Astrocyte (in vitro differentiated cells and primary cell): ENCODE measurements around the gene ASB1. TPM values are rescaled to one million over a fixed set of nuclear protein-coding genes. Genes with fewer than 3 reads are reported as not detected.
A peak's percentile ranks its signal among the peaks of the same experiment; 100 is the strongest.

ENCODE experiments used
- DNase-seq: peaks from one replicate; pipeline ENCODE4 v3.0.0-alpha.2; 2010; ENCODE audit warnings: low read depth
- FAIRE-seq: peaks from 2 replicates; lab custom pipeline; 2011; peaks lifted over from hg19 to GRCh38; lab: Jason Lieb, UNC
- H2AFZ ChIP-seq: 2 replicates; pipeline ENCODE4 v1.6.0; 2012; ENCODE audit warnings: low read depth, low read length, inconsistent platforms
- H3K27ac ChIP-seq: 2 replicates; pipeline ENCODE4 v1.5.1; 2011; ENCODE audit warnings: low read depth, low read length, inconsistent platforms
- H3K27me3 ChIP-seq: 2 replicates; pipeline ENCODE4 v1.6.0; 2011; ENCODE audit warnings: low read length, inconsistent platforms; ENCODE audit not compliant: insufficient read depth
- H3K36me3 ChIP-seq: 2 replicates; pipeline ENCODE4 v1.5.1; 2011; ENCODE audit warnings: low read length, inconsistent platforms; ENCODE audit not compliant: insufficient read depth
- H3K4me1 ChIP-seq: 2 replicates; pipeline ENCODE4 v1.5.1; 2011; ENCODE audit warnings: low read length, inconsistent platforms; ENCODE audit not compliant: insufficient read depth
- H3K4me2 ChIP-seq: 2 replicates; pipeline ENCODE4 v1.6.0; 2012; ENCODE audit warnings: low read length, inconsistent platforms
- H3K4me3 ChIP-seq: 2 replicates; pipeline ENCODE4 v1.5.1; 2011; ENCODE audit warnings: low read depth, mild to moderate bottlenecking, low read length, inconsistent platforms; ENCODE audit not compliant: insufficient read depth
- H3K79me2 ChIP-seq: 2 replicates; pipeline ENCODE4 v1.6.0; 2012; ENCODE audit warnings: mild to moderate bottlenecking, low read length, inconsistent platforms; ENCODE audit not compliant: insufficient read depth
- H3K9ac ChIP-seq: 2 replicates; pipeline ENCODE4 v1.6.0; 2012; ENCODE audit warnings: mild to moderate bottlenecking, low read length, inconsistent platforms
- H3K9me3 ChIP-seq: 2 replicates; pipeline ENCODE4 v1.5.1; 2012; ENCODE audit warnings: low read depth, mild to moderate bottlenecking, low read length, inconsistent platforms; ENCODE audit not compliant: insufficient read depth
- H4K20me1 ChIP-seq: 2 replicates; pipeline ENCODE4 v1.6.0; 2012; ENCODE audit warnings: low read length, inconsistent platforms; ENCODE audit not compliant: insufficient read depth
- H3K27ac Mint-ChIP-seq: one replicate; pipeline ENCODE4 v1.8.0; 2021; ENCODE audit warnings: mild to moderate bottlenecking, mixed read lengths; ENCODE audit not compliant: unreplicated experiment
- H3K27me3 Mint-ChIP-seq: one replicate; pipeline ENCODE4 v1.8.0; 2021; ENCODE audit warnings: low read depth, mixed read lengths; ENCODE audit not compliant: unreplicated experiment
- H3K36me3 Mint-ChIP-seq: one replicate; pipeline ENCODE4 v1.8.0; 2021; ENCODE audit warnings: low read depth, mixed read lengths; ENCODE audit not compliant: unreplicated experiment
- H3K4me1 Mint-ChIP-seq: one replicate; pipeline ENCODE4 v1.8.0; 2021; ENCODE audit warnings: low read depth, mixed read lengths; ENCODE audit not compliant: unreplicated experiment
- H3K4me3 Mint-ChIP-seq: one replicate; pipeline ENCODE4 v1.8.0; 2021; ENCODE audit warnings: mild to moderate bottlenecking, moderate library complexity, mixed read lengths; ENCODE audit not compliant: unreplicated experiment
- H3K9me3 Mint-ChIP-seq: one replicate; pipeline ENCODE4 v1.8.0; 2021; ENCODE audit warnings: mild to moderate bottlenecking, mixed read lengths; ENCODE audit not compliant: unreplicated experiment
- CTCF ChIP-seq: IDR thresholded peaks from 2 replicates; pipeline ENCODE4 v1.5.1; 2011; ENCODE audit warnings: low read depth, mild to moderate bottlenecking, inconsistent platforms, low read length, moderate library complexity; ENCODE audit not compliant: insufficient read depth
- EZH2 ChIP-seq: IDR thresholded peaks from 2 replicates; pipeline ENCODE4 v1.6.1; 2012; ENCODE audit warnings: mild to moderate bottlenecking, low read length, inconsistent platforms; ENCODE audit not compliant: insufficient read depth
- total RNA-seq: library from RNA; stranded (reverse); gene quantifications from 2 replicates; pipeline ENCODE4 v1.2.1, GENCODE V29; 2021

ASB1 gene
- total RNA-seq, 1 donor from 2014 or later, result 30.6 TPM

GRCh38 chr2:238448031-238448955 lies 21.6 kb downstream of the ASB1 start:
- Mint-ChIP-seq H3K27ac (peak overlapping the region; percentile 58), H3K4me1 (no peaks in the 10 kb centered on the region), H3K4me3 (no peak overlapping the region), H3K36me3 (peaks cover 39% of the 10 kb centered on the region), H3K27me3 (no peaks in the 10 kb centered on the region), H3K9me3 (no peaks in the 10 kb centered on the region)
- no peak overlapping the region for H3K4me3 ChIP-seq
- H4K20me1 ChIP-seq, result peaks cover 33% of the 10 kb centered on the region
- H3K27ac ChIP-seq, result no peak overlapping the region
- no peaks in the 10 kb centered on the region for H3K9me3 ChIP-seq
- TF ChIP-seq EZH2, result no peak
- TF ChIP-seq CTCF, result no peak
- no peak overlapping the region for H2AFZ ChIP-seq
- peaks cover 75% of the 10 kb centered on the region for H3K36me3 ChIP-seq
- DNase-seq (no peak), FAIRE-seq (no peak)
- peaks cover 78% of the 10 kb centered on the region for H3K79me2 ChIP-seq
- no peak overlapping the region for H3K9ac ChIP-seq
- peaks cover 5% of the 10 kb centered on the region for H3K4me1 ChIP-seq
- no peak overlapping the region for H3K4me2 ChIP-seq
- H3K27me3 ChIP-seq, result no peaks in the 10 kb centered on the region

- Histone ChIP-seq H3K27ac (no peak overlapping the region), H3K4me3 (no peak overlapping the region), H3K4me1 (no peaks in the 10 kb centered on the region), H4K20me1 (peaks cover 33% of the 10 kb centered on the region), H3K9me3 (no peaks in the 10 kb centered on the region), H3K9ac (no peak overlapping the region), H3K36me3 (peaks cover 72% of the 10 kb centered on the region), H3K79me2 (peaks cover 69% of the 10 kb centered on the region), H2AFZ (no peak overlapping the region), H3K27me3 (no peaks in the 10 kb centered on the region), H3K4me2 (no peak overlapping the region)
- Mint-ChIP-seq H3K4me3 (no peak overlapping the region), H3K36me3 (peaks cover 39% of the 10 kb centered on the region), H3K9me3 (no peaks in the 10 kb centered on the region), H3K27ac (no peak overlapping the region), H3K27me3 (no peaks in the 10 kb centered on the region), H3K4me1 (no peaks in the 10 kb centered on the region)
- no peak for TF ChIP-seq CTCF
- no peak for TF ChIP-seq EZH2
- DNase-seq (no peak), FAIRE-seq (no peak)
Measured at GRCh38 chr2:238449241-238449640, 22.5 kb downstream of the ASB1 start.

- no peak overlapping the region for H3K4me3 Mint-ChIP-seq
- no peak overlapping the region for H3K27ac ChIP-seq
- peaks cover 62% of the 10 kb centered on the region for H3K79me2 ChIP-seq
- peaks cover 38% of the 10 kb centered on the region for H3K36me3 Mint-ChIP-seq
- no peak for FAIRE-seq
- H3K27me3 ChIP-seq, result no peaks in the 10 kb centered on the region
- no peak overlapping the region for H3K9ac ChIP-seq
- no peak for DNase-seq
- H3K36me3 ChIP-seq, result peaks cover 66% of the 10 kb centered on the region
- H3K4me3 ChIP-seq, result no peak overlapping the region
- H3K27me3 Mint-ChIP-seq, result no peaks in the 10 kb centered on the region
- H2AFZ ChIP-seq, result no peak overlapping the region
- no peaks in the 10 kb centered on the region for H3K4me1 ChIP-seq
- no peak overlapping the region for H3K4me2 ChIP-seq
- H3K9me3 Mint-ChIP-seq, result peaks cover 3% of the 10 kb centered on the region
- no peaks in the 10 kb centered on the region for H3K4me1 Mint-ChIP-seq
- H3K9me3 ChIP-seq, result peaks cover 3% of the 10 kb centered on the region
- no peak for TF ChIP-seq EZH2
- TF ChIP-seq CTCF, result no peak
- no peak overlapping the region for H3K27ac Mint-ChIP-seq
- H4K20me1 ChIP-seq, result peaks cover 33% of the 10 kb centered on the region
Measured at GRCh38 chr2:238449909-238450417, 23.2 kb downstream of the ASB1 start.
